GM12878 (cell line): ENCODE data around the gene TMEM128.

Experiments used
- CBX3 ChIP-seq: fragments of 200-600 bp; sonication (generic); IDR thresholded peaks from 2 replicates; pipeline ENCODE4 v1.6.1; 2016; ENCODE audit warnings: low read depth, borderline replicate concordance
- CTCF ChIP-seq, 3 experiments: IDR thresholded peaks in 2 of 3; conservative IDR thresholded peaks in 1 of 3; 2 replicates each; pipeline ENCODE4 v1.5.1; 2011; ENCODE audit warnings: low read depth in 3 of 3, low read length in 3 of 3, mild to moderate bottlenecking in 3 of 3, control low read depth in 2 of 3, moderate library complexity in 2 of 3, inconsistent platforms in 1 of 3, mixed read lengths in 1 of 3; ENCODE audit not compliant: control insufficient read depth in 2 of 3, insufficient read depth in 1 of 3; ENCODE audit errors: extremely low read depth in 1 of 3
- EZH2 ChIP-seq: IDR thresholded peaks from 2 replicates; pipeline ENCODE4 v1.6.1; 2012; ENCODE audit warnings: low read depth, mild to moderate bottlenecking, control low read depth, inconsistent platforms, low read length, borderline replicate concordance; ENCODE audit not compliant: control insufficient read depth
- LARP7 ChIP-seq: fragments of 450-650 bp; IDR thresholded peaks from 2 replicates; pipeline ENCODE4 v1.6.1; 2017; ENCODE audit warnings: mild to moderate bottlenecking
- NFIC ChIP-seq: IDR thresholded peaks from 2 replicates; pipeline ENCODE4 v1.6.1; 2012; ENCODE audit warnings: low read depth, mild to moderate bottlenecking, inconsistent platforms, low read length, moderate library complexity
- RAD51 ChIP-seq: fragments of 450-650 bp; IDR thresholded peaks from 2 replicates; pipeline ENCODE4 v1.6.1; 2016; ENCODE audit warnings: moderate library complexity, mild to moderate bottlenecking, inconsistent platforms
- SREBF1 ChIP-seq: IDR thresholded peaks from 2 replicates; pipeline ENCODE4 v1.6.1; 2012; ENCODE audit warnings: mild to moderate bottlenecking, low read length

DNA sequence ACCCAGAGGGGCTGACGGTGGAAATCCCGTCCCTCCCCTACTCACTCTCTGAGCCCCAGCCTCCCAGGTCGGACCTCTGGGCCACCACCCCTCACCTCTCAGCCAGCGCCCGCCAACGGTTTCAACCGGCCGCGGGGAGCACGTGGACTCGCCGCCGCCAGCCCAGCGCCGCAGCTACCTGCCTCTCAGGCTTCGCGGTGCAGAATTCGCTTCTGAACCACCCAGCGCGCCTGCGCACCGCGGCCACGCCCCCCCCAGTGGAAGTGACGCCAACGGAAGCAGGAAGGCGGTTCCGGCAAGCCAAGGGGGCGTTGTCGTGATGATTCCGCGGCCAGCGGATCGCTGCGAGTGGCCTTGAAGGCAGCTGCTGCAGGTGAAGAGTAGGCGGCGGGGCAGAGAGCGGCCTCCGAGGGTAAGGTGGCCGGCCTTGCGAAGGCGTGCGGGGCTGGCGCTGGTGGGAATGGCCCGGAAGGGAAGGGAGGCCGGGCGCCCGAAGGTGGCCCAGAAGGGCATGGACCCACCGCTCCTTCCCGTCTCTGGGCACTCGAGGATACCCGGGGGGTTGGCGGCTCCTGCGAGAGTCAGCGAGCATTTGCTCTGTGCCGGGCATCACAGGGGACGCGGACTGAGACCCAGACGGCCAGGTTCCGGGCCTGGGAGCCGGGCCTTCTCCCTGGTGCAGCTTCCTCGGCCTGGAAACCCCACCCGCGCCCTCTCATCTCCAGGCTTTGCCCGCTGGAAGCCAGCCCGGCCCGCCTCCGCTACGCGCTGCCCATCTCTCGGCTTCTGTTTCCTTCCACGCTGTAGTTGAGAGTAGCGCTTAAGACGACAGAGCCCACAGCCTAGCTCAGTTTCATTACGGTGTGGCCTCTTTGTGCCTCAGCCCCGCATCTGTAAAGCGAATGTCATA lies 42.2 kb upstream of the TMEM128 start, which contains the start of the genes LYAR and ZBTB49:
- TF ChIP-seq EZH2: no peak
- peak; percentile 34; the same call in 1 of the 2 replicates for TF ChIP-seq RAD51
- TF ChIP-seq CBX3: no peak
- TF ChIP-seq CTCF (IDR thresholded peaks at IDR 0.05 in 2 of 3, conservative IDR thresholded peaks at IDR 0.05 in 1 of 3; ENCODE audit: control insufficient read depth in 2 of 3, extremely low read depth in 1 of 3, insufficient read depth in 1 of 3, low read depth in 3 of 3, low read length in 3 of 3): no peak
- TF ChIP-seq LARP7: 0 out of 2 replicates have a peak, but pooled peaks have one; percentile 54
- TF ChIP-seq NFIC: no peak
- TF ChIP-seq SREBF1: no peak
